ENCODE data around the gene ARHGEF12.

- TF ChIP-seq CTCF (optimal IDR thresholded peaks at IDR 0.05 in 1 of 3, IDR thresholded peaks at IDR 0.05 in 1 of 3, conservative IDR thresholded peaks at IDR 0.05 in 1 of 3; ENCODE audit: extremely low read depth in 1 of 3, insufficient read depth in 2 of 3, low read length in 3 of 3) (peak in 2 of 3 experiments; percentile 17 to 23), EZH2 (IDR thresholded peaks at IDR 0.05; ENCODE audit: low read length) (no peak)
These were observed 176.7 kb downstream of the ARHGEF12 start for GRCh38 chr11:120512739-120513435.
